HG02970 (cell line): ENCODE measurements around the gene JMJD4.

Experiments
- ATAC-seq: cut with Tn5 transposase; IDR thresholded peaks from one replicate; pipeline ENCODE4 v1.9.1; 2021; ENCODE audit warnings: mild to moderate bottlenecking, moderate library complexity, moderate number of reproducible peaks; ENCODE audit not compliant: unreplicated experiment, low FRiP score

The JMJD4 gene

GRCh38 chr1:227734856-227735538, at the start of gene JMJD4, which contains the start of gene SNAP47:
Gene JMJD4, minus strand, starts transcription at chr1:227735302. Its CDS starts 29 bp downstream, at chr1:227735273.
Gene SNAP47, plus strand, starts transcription at chr1:227735435. Its CDS starts 12,302 bp downstream, at chr1:227747737.
- peak; percentile 97 for ATAC-seq

GRCh38 chr1:227782226-227782625, 47.1 kb upstream of the JMJD4 start:
- ATAC-seq = no peak

- ATAC-seq = no peak
Observed at GRCh38 chr1:227781314-227781930, 46.3 kb upstream of the JMJD4 start.

- ATAC-seq = no peak
Observed at GRCh38 chr1:227780101-227781044, 45.3 kb upstream of the JMJD4 start.

DNA sequence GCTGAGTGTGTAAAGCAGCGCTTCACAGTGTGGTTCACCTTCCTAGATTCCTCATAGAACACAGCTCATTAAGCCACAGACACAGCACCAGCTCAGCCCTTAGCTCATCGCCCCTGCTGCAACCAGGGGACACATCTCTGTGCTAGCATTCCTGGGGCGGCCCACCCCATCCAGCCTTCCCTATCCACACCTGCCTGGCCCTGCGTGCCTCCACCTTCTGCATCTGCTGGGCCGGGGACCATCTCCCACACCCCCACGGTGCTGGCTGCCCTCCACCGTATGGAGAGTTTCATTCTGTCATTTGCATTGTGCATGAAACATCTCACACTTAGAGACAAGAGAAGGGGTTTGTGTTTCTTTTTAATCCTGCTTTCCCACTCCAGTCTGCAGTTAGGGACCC, 44.6 kb upstream of the JMJD4 start:
- ATAC-seq = no peak

- ATAC-seq = no peak
Observed at GRCh38 chr1:227779021-227779441, 43.9 kb upstream of the JMJD4 start.

DNA sequence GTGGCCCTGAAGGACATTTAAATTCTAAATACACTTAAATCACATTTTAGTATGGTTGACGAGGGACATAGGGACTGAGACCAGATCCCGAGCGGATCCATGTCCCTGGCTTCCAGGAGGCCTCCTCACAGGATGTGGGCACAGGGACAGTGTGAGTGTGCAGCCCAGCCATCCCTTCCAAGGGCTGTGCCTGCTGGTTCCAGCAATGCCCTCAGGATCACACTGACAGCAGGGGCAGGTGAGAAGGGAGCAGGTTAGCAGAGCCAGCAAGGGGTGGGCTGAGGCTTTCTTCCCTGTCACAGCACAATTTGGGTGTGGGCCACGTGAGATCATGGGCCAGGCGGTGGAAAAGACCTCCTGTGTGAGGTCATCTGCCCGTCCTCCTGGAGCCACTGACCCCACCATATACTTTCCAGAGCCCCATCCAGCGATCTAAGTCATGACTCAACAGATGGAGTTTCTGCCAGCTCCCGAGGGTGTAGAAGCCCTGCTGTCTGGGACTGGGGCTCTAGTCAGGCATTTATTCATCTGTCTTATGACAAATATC, 43.4 kb upstream of the JMJD4 start:
- no peak for ATAC-seq

GRCh38 chr1:227777646-227778045, 42.5 kb upstream of the JMJD4 start:
- ATAC-seq = no peak

- no peak for ATAC-seq
Observed at GRCh38 chr1:227777156-227777555, 42.1 kb upstream of the JMJD4 start.

- no peak for ATAC-seq
Observed at GRCh38 chr1:227776331-227776771, 41.2 kb upstream of the JMJD4 start.

DNA sequence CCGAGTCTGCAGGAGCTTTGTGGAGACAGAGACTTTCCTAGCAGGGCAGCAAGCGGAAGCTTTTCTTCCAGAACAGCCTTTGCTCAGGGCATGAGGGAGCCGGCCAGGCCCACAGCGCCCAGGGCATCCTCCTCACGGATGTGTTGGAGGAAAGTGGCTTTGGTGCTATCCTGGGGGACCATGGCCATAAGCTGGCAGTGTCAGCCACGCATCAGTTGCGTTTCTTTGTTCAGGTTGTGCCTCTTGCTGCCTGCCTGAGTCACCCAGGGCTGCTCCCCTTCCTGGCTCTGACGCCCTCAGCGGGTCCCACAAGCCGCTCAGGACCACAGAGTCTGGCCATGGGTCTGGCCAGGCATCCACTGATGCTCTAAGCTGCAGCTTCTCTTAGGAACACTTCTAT, 40.7 kb upstream of the JMJD4 start:
- ATAC-seq = no peak

DNA sequence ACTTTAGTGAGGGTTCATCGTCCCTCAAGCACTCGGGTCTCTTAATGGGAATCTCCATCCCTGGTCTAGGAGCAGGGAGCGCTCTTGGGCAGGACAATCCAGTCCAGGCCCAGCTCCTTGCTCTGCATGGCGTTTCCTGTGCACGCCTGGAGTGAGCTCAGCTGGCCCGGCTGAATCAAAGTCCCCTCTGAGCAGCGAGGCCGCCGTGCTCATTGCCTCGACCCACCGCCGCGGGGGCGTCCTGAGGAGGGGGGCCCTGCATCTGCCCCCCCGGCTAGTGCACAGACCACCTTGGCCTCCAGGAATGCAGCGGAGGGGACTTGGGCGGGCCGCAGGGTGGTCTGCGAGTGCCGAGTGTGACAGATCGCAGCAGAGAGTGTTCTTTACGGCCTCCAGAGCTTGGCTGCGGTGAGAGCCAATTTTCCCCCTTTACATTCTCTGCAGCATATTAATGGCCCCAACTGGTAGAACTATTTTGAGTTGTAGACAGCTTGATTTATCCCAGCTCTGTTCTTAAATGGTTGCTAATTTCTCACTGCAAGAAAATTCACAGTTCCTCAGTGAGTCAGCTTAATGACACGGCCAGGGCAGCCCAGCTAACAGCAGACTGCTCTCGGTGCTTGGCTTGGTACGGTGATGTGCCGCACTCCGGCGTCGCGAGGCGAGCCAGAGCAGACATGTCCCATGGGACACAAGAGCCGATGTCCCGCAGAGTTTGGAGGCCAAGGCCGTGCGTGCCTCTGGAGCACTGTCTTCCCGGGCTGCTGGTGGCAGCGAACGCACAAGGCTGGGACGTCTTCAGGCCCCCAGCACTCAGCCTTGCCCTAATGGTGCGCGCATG, 39.9 kb upstream of the JMJD4 start:
- ATAC-seq = no peak

DNA sequence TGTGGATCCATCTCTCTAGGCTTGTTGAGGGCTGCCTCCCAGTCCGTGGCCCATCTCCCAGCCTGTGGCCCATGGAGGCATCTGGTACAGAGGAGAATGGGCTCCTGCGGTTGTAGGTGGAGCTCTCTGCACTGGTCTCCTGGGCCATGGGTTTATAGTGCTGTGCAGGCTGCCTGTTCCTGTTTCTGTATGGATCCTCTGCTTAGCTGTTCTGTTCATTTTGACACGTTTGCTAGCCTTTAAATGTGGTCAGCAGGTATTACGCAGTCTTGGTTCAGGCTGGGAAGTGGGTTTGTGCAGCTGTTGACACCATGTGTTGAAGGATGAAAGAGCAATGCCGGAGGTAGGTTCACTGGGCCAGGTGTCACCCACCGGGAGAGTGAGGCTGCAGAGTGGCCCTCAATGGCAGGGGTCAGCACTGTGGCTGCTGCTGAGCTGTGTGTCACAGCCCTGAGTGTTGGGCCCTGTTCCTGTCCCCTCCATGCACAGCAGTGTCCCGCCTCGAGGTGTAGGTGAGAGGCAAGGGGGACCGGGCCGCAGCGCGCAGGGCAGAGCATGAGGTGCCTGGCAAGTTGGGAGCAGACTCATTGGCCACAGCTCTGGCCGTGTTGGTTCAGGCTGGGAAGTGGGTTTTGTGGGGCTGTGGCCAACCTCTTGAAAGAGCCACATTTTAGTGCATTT, 39.1 kb upstream of the JMJD4 start:
- ATAC-seq = no peak

DNA sequence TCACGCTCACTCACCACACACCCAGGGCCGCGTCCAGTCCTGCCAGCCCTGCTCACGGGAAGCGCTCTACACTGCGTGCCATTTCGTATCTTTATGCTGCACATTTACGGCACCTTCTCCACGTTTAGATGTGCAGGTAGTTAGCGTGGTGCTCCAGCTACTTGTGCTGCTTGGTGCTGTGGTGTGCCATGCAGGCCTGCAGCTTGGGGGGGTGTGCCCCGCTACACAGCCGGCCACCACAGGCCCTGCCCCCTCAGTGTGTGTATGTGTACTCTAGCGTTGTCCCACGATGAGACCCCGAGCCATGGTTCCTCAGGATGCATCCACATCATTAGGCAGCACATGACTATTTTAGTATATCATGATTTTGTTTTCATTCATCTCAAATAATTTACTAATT, 38.5 kb upstream of the JMJD4 start:
- ATAC-seq = no peak

GRCh38 chr1:227771771-227772170, 36.7 kb upstream of the JMJD4 start:
- ATAC-seq = no peak

- no peak for ATAC-seq
Observed at GRCh38 chr1:227771326-227771725, 36.2 kb upstream of the JMJD4 start.

DNA sequence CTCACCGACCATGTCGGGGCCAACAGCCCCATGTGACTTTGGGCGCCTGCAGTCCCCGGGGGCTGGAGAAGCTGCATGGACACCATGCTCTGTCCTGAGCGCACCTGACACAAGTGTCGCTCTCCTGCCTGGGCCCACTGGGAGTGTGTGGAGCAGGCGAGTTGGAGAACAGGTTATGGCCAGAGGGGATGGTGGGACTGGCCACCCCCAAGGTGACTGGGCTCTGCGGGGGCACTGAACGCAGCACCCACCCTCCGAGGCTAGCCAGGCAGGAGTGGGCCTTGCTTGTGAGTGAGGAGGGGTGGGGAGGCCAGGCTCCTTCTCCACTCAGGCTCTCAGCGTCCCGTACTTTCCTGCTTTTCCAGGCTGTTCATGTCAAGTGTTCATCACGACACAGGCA, 35.7 kb upstream of the JMJD4 start:
- ATAC-seq = no peak

GRCh38 chr1:227769936-227770494, 34.9 kb upstream of the JMJD4 start:
- no peak for ATAC-seq
